ENCODE data around the gene PIP4K2A.
A peak's percentile ranks its signal among the peaks of the same experiment; 100 is the strongest.
"Not testable (repeated sequence)": the region's sequence is repeated elsewhere in the genome, so short reads cannot be mapped to it uniquely, and the experiment has no call there.

PIP4K2A gene

DNA sequence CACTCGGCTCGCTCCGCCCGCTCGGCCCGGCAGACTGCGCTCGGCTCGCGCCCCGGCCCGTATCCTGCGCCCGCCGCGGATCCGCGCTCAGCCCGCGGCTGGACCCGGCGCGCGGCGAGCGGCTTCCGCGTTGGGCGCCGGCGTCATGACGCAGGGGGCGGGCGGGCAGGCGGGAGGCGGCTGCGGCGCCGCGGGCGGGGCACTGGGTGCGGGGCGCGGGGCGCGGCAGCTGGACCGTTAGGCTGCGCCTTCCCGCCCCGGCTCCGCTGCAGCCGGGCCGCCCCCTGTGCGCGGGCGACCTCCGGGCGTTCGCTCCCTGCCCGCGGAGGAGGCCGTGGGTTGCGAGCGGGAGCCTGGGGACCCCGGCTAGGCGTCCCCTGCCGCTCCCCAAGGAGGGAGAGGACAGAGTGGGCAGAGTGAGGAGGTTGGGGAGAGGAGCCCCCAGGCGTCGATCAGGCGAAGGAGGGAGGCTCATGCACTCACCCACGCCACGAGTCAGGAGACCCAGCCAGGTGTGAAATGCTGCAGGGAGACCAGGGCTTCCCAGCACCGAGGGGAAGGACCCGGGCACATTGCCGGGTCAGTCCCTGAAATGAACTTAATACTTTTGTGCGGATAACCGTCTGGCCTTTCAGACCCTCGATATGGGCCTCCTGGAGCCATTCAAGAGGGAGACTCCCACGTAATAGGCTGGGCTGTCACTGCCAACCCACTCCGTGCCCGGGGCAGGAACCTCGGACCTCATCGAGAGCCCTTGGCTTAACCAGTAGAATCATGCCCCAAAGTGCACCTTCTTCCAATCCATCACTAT is at the start of gene PIP4K2A:
Gene PIP4K2A (minus strand): TSS at position 100 of the 811 bp plus-strand sequence. CDS start 252 bp downstream, outside the sequence.
- peak; percentile 66 for DNase-seq

- DNase-seq, result no peak
These were observed 47.3 kb upstream of the PIP4K2A start for GRCh38 chr10:22761569-22762220.

GRCh38 chr10:22760025-22760424 is 45.6 kb upstream of the PIP4K2A start:
- DNase-seq, result no peak

DNA sequence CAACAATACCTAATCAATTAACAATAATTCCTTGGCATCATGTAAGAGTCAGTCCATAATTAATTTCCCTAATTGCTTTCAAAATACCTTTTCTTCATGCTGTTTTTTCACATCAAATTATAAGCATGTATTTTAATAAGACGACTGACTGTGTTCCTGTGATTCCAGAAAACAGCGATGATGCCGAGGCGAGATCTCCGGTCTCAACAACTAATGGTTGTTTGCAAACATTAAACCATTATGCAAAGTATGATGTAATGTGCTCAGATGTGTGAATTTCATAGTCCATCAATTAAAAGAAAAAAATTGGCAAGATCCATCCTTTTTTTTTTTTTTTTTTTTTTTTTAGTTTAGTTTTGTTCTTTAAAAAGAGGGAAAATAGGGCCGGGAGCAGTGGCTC is 44.5 kb upstream of the PIP4K2A start:
- DNase-seq, result no peak

GRCh38 chr10:22754296-22754695 is 39.9 kb upstream of the PIP4K2A start:
- no peak for DNase-seq

GRCh38 chr10:22753786-22754185 is 39.4 kb upstream of the PIP4K2A start:
- no peak for DNase-seq

DNA sequence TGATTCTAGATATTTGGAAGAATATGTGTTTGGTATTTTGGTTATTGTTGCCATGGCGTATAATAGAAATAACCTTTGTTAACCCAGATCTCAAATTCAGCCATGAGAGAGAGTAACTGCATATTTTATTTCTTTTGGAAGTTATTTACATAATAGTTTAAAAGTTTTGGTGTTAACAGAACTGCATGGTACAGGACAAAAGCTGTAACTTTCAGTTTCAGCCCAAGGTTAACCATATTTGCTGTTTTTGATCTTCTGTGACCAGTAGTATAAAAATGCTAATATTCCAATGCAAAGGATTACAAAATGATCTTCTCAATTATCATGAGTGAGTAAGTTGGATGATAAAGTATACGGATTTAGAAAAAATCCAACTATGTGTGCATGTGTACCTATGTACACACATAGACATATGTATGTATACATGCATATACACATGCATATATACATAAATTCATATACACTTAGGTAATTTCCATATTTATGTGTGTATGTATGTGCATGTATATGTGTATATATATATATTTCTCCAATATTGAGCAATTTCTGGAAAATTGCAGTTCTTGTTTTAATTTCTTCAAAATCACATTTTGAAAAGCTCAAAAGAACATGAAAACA is 38.0 kb upstream of the PIP4K2A start:
- DNase-seq, result no peak

DNA sequence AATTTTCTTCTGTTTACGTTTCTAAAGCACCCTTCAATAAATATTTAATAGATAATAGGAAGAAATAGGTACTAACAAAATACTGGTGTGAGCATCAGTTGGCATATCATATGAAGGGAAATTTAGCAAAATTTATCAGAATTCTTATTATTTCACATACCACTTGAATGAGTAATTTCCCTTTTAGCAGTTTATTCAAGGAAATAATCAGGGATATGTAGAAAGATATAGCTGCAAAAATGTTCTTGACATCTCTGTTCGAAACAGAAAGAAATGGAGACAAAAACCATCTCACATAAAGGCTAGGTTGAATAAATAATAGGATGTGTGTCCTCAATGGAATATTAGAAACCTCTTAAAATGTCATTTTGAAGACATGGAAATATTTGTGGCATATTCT is 35.8 kb upstream of the PIP4K2A start:
- DNase-seq, result no peak

- DNase-seq, result not testable (repeated sequence)
These were observed 30.5 kb upstream of the PIP4K2A start for GRCh38 chr10:22744858-22745257.

GRCh38 chr10:22742678-22743077 is 28.3 kb upstream of the PIP4K2A start:
- no peak for DNase-seq

DNA sequence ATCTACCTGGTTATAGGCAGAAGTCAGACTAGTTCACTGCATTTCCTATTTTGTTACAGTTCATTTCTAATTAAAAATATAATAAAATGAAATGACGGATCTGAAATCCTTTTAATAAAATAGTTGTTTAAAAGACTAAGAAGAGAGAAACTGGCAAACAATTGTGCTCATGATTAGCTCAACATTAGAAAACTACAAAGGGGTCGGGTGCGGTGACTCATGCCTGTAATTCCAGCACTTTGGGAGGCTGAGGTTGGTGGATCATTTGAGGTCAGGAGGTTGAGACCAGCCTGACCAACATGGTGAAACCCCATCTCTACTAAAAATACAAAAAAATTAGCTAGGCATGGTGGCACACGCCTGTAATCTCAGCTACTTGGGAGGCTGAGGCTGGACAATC is 27.3 kb upstream of the PIP4K2A start:
- not testable (repeated sequence) for DNase-seq

DNA sequence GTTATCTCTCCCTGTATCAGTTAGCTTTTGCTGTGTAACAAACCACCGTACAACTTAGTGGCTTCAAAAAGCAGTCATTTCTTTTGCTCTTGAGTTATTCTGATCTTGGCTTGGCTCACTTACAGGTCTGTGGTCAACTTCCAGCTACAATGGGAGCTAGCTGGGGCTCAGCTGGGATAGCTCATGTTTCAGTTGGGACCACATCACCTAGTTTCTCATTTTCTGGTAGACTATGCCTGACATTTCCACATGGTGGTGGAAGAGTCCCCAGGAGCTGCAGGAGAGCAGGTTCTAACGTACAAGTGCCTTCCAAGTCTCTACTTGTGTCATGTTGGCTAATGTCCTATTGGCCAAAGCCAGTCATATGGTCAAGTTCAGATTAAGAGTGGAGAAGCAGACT is 25.8 kb upstream of the PIP4K2A start:
- DNase-seq, result no peak

GRCh38 chr10:22737587-22737986 is 23.2 kb upstream of the PIP4K2A start:
- DNase-seq, result no peak

GRCh38 chr10:22736134-22736533 is 21.8 kb upstream of the PIP4K2A start:
- no peak for DNase-seq

DNA sequence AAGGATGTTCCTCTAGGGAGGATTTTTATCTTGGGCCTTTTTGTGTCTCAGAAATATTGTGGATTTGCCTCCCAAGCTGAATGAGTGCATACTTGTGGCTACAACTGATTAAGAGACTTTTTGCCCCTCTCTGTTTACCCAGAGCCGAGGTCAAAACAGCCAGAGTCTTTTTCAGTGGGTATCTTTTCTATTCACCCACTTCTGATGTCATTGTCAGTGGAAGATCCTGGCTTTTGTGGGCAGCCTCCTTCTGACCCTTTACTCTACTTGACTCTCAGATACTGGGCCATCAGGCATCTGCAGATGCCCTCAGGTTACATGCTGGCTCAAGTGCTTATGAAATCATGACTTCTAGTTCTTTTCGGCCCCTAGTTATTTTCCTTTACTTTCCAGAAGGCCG is 19.6 kb upstream of the PIP4K2A start:
- DNase-seq, result no peak

GRCh38 chr10:22727663-22728062 is 13.3 kb upstream of the PIP4K2A start:
- DNase-seq, result no peak

DNA sequence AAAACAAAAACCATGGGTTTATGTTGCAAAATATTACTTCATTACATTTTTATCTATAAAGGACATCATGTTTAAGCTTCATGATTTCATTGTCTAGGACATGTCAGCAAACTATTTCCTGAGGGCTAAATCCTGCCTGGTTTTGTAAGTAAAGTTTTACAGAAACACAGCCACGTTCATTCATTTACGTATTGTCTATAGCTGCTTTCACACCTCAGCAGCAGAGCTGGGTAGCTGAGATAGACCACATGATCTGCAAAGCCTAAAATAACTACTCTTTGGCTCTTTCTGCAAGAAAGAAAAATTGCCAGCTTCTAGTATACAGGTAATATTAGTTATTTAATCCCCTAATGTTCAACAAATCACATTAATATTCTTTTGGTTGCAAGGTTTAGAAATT is 12.7 kb upstream of the PIP4K2A start:
- no peak for DNase-seq

GRCh38 chr10:22724773-22725172 is 10.4 kb upstream of the PIP4K2A start:
- DNase-seq, result no peak

GRCh38 chr10:22723783-22724182 is 9.4 kb upstream of the PIP4K2A start:
- DNase-seq, result no peak

- DNase-seq, result no peak
These were observed 9.0 kb upstream of the PIP4K2A start for GRCh38 chr10:22723343-22723779.

DNA sequence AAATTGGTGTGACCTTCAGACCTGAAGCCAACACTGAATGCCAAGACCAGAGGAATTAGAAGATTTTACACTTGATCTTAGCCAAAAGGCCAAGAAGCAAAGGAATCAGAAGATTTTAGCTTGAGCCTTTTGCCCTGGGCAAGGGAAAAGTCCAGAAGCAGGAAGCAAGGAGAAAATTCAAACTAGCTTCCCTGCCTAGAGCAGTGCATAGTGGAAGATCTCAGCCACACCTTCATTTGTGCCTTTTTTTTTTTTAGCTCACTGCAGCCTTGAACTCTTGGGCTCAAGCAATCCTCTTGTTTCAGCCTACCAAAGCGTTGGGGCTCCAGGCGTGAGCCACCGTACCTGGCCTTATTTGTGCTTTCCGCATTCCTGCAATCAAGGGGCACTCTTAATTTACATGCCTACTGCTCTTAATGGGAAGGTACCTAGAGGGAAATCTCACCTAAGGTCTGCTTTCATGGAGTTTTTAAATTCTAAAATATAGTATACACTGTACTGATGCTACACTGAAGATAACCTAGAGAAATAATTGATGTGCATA is 8.3 kb upstream of the PIP4K2A start:
- DNase-seq, result no peak

DNA sequence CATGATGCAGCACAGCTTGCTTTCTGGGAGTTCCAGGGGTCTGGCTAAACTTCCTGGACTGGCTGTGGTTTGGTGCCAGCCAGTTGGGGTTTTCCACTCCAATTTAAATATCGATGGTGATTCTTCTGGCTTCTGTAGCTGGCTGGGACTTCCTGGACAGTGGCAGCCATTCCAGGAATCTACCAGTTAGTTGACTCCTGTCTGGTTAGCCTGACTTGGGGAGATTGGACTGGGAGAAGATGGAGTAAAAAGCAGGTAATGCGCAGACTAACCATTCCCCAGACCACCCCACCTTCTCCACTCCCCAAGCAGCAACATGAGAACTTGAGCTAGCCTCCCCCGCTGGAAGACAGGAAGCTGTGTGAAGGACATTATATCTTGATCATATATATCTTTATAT is 6.3 kb upstream of the PIP4K2A start:
- DNase-seq, result no peak

DNA sequence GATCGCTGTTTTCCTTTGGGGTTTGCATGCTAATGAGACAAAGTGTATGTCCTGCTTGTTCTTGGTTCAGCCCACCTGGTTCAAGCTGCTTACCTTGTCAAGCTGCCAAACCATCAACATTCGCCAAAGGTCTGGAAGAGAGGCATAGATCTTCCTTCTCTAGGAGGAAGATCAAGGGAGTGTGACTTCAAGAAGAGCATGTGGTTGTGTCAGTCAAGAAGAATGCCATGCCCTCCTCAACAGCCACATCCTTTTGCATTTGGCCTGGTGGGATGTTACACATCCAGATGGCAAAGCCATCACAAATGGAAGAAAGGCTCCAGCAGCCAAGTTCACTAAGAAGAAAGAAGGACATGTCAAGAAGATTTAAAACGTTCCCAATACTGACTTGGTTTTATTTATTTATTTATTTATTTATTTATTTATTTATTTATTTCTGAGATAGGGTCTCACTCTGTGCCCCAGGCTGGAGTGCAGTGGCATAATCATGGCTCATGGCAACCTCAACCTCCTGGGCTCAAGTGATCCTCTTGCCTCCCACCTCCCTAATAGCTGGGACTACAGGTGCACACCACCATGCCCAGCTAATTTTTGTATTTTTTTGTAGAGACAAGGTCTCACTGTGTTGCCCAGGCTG is 5.1 kb upstream of the PIP4K2A start:
- DNase-seq, result no peak
